Skin epidermis (tissue), 12 donors: ENCODE results near the gene ADAM8.

Experiments
- H3K27ac ChIP-seq, 21 experiments: fragments of 200-600 bp; sonication (generic) in 11 of 21; one replicate each; pipeline ENCODE4 v1.5.0; 2020; ENCODE audit warnings: mild to moderate bottlenecking in 3 of 21, inconsistent platforms in 2 of 21, moderate library complexity in 2 of 21
- H3K4me3 ChIP-seq, 7 experiments: fragments of 200-600 bp; sonication (generic) in 2 of 7; one replicate each; pipeline ENCODE4 v1.5.0; 2020; ENCODE audit warnings: inconsistent platforms in 2 of 7, mild to moderate bottlenecking in 2 of 7, moderate library complexity in 1 of 7

The ADAM8 gene

GRCh38 chr10:133286366-133286765 is 9.7 kb upstream of the ADAM8 start:
- Histone ChIP-seq H3K27ac (no peak overlapping the region), H3K4me3 (no peak overlapping the region)

DNA sequence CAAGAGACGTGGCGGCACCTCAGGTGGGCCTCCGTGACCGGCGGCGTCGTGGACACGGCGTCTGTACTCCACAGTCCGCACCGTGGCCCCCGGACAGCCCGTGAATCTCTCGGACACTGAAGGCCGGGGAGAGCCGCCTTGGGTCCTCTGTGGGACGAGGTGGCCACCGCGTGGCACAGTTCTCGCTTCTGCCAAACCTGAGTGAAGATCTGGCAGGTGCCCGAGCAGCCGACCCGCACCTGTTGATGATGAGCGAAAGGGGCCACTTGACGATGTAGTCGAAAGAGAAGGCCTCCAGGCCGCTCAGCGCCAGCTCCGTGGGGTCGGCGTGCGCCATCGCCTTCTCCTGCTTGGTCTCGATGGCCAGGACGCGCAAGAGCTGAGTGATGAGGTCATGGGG is 8.5 kb upstream of the ADAM8 start:
- no peak overlapping the region for H3K4me3 ChIP-seq
- no peak overlapping the region for H3K27ac ChIP-seq

- Histone ChIP-seq H3K27ac (no peak overlapping the region), H3K4me3 (no peak overlapping the region)
Measured at GRCh38 chr10:133283931-133284330, 7.3 kb upstream of the ADAM8 start.

DNA sequence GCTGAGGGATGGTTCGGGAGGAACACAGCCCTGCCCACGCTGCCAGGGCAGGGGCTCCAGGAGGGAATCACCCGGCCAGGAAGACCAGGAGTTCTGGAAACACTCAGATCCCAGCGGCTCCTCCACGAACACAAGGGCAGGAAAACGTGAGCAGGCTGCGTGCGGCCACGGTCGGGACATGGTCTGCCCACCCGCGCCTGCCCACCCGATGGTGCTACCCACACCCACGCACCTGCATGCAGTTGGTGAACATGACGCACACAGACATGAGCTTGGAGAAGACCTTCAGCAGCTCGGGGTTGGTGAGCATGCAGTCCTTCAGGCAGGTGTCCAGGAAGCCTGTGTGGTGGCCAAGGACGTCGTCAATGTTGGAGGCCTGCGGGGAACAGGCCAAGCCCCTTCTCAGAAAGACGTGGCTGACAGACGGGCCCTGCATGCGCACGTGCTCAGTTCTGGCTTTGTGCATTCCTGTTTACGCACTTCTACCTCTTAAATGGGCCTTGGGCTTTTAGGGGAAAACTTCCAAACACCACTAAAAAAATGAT is 6.2 kb upstream of the ADAM8 start:
- no peak overlapping the region for H3K4me3 ChIP-seq

DNA sequence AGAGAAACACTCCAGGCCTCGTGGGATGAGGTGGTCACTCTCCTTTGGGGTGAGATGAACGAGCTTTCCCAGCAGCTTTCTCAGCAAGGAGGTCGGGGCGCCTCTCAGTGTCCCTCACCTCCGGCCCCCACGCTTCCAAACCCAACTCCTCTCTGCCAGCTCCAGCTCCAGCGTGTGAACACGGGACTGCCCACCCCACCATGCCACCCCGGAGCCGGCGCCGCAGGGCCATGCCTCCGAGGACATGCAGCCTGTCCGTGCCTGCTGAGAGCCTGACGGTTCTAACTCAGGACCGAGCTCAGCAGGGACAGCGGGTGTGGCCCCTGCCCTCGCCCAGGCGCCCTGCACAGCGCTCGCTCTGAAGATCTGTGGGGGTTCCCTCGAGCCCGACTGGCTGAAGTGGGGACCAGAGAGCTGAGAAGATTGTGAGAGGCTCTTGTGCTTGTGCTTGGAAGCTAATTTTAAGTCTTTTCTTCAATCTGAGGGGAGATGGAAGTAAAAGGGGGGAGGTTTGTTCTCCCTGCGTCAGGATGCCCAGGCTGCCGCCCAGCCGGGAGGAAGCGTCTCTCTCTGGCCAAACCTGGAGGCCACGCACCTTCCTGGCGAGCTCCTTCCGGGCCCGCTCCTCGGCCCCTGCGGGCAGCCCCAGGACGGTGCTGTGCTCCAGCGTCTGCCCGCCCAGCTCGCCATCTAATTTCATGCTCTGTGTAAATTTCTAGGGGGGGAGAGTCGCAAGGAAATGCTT is 5.1 kb upstream of the ADAM8 start:
- Histone ChIP-seq H3K4me3 (no peak overlapping the region), H3K27ac (no peak overlapping the region)

More for the DNA sequence above, 6.2 kb upstream of the ADAM8 start:
- no peak overlapping the region for H3K27ac ChIP-seq

DNA sequence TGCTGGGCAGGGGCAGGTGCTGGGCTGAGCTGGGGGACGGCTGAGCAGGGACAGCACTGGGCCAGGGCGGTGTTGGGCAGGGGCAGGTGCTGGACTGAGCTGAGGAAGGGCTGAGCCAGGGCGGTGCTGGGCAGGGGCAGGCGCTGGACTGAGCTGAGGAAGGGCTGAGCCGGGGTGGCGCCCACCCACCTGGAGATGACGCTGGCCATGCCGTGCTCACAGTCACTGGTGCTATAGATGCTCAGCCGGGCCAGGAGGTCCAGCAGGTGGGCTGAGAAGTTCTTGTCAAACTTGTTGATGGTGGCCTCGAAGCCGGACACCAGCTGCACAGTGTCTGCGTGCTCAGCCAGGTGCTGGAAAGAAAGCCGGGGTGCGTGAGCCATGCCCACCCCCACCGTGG is 4.4 kb upstream of the ADAM8 start:
- Histone ChIP-seq H3K27ac (no peak overlapping the region), H3K4me3 (no peak overlapping the region)

DNA sequence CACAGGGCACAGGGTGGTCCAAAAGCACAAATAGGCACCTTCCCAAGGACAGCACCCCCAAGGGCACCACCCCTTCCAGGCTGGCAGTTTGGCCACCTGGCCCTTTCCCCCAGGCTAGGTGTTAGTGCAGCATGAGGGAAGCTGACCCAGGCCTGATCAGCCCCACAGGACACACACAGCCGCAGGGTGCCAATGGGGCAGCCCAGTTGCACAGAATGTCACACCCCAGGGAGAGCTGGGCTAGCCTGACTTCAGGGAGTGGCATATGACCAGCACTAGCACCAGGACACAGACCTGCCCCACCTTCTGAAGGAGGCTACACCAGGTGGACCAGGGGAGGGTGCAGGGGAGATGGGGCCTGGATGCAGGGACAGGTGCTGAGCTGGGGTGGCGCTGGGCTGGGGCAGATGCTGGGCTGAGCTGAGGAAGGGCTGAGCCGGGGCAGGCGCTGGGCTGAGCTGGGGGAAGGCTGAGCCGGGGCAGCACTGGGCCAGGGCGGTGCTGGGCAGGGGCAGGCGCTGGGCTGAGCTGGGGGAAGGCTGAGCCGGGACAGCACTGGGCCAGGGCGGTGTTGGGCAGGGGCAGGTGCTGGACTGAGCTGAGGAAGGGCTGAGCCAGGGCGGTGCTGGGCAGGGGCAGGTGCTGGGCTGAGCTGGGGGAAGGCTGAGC is 3.9 kb upstream of the ADAM8 start:
- H3K27ac ChIP-seq: peak overlapping the region in 4 of 21 experiments; percentile 6 to 93 (median 76)
- no peak overlapping the region for H3K4me3 ChIP-seq

DNA sequence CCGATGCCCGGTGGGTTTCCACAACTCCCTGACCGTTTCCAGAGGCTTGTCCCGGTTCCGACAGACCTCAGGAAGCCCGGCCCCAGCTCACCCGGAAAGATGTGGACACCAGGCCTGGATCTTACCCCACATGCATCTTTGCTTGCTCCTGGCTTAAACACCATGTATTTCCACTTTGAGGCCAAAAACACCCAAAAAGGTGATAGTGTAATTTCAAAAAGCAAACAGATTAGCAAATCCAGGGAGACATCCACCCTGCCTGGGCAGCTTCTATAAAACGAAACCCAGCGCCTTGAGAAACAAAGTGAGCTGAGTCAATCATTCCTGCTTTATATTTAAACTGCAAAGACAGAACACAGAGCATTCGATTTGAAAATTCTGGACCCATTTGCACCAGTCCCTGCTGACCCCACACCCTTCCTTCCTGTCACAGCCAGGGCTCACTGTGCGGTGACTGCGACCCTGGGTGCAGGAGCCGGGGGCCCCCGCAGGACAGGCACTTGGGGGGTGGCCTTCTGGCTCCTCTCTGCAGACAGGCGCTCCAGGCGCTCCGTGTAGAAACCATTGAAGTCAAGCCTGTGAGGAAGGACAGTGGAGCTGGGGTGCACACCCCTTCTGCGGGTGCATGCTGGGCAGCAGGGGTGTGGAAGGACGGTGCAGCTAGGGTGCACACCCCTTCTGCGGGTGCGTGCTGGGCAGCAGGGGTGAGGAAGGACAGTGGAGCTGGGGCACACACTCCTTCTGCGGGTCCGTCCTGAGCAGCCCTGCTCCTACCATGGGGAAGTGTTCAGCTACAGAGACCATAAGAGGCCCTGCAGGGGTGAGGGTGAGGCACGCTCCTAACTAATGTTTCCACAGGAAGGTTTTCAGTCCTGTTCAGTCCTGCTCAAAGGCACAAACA is 2.9 kb upstream of the ADAM8 start:
- H3K4me3 ChIP-seq: no peak overlapping the region
- peak overlapping the region in 14 of 21 experiments; percentile 6 to 93 (median 70) for H3K27ac ChIP-seq

DNA sequence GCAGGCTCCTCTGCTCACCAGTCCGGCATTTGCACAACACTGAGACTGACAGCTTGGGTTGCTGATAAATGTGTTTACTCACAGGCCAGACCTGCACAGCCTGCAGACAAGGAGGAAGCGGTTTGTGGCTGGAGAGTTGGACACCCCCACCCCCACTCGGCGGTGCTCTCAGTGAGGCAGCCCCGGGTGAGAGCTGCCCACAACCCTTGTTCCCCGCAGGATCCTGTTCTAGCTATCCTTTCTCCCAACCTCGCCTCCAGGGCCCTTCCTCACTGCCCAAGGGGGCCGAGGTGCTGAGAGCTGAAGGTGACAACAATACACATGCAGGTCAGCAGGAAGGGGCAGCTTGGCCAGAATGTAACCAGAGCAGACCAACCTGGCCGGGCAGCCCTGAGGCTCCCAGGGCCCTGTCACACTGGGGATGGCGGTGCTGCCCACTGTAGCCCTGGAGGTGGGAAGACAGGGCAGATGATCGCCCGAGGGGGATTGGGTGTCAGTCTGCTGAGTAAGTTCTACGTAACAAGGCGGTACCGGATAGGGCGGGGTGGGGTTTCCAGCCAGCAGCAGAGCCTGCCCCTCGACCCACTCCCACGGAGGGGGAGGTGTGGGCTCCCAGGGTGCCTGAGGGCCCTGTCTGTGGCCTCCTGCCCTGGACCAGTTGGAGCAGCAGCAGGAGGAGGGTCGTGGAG is 2.1 kb upstream of the ADAM8 start:
- no peak overlapping the region for H3K4me3 ChIP-seq
- H3K27ac ChIP-seq: peak overlapping the region in 20 of 21 experiments; percentile 9 to 93 (median 66)

DNA sequence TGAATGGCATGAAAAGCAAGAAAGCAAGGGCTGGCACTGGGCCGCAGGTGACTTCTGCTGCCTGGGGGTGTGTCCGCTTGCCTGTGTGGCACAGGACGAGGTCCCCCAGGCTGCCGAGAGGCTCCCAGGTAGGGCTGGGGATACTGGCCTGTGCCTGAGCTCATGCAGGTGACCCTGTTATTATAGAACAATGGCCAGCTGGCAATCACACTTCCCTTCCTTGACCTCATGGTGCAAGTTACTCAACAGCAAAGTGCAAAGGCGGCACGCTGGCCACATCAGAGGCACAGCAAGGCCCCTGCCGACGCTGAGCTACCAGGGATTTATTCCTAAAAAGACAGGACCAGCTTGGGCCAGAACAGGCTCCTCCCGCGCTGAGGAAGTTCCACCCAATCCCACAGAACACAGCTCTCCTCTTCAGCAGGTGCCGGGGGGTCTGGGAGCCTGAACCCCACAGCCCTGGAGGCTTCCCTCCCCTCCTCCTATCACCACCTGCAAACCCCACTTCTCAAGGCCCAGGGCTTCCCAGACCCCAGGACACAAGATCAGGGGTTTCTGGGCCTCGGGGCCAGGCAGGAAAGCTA is 1.4 kb upstream of the ADAM8 start:
- H3K4me3 ChIP-seq: no peak overlapping the region
- peak overlapping the region in 20 of 21 experiments; percentile 9 to 93 (median 69) for H3K27ac ChIP-seq

- peak overlapping the region in 2 of 7 experiments; percentile 45 to 52 for H3K4me3 ChIP-seq
- peak overlapping the region in 17 of 21 experiments; percentile 30 to 93 (median 73) for H3K27ac ChIP-seq
Measured at GRCh38 chr10:133277277-133277992, 767 bp upstream of the ADAM8 start.

DNA sequence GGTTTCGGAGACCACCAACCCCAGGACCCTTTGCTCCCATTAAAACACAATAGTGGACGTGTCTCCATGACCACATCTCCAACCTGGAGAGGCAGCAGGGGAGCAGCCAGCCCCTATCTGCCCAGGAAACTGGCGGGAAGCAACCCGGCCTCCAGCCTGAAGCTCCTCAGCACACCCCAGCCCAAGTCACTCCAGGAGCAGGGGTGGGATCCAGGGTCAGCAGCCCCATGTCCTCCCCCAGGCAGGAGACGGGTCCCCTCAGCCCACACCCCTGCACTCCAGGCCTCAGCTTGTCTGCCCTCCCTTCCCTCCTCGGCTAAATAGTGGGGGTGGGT is 601 bp downstream of the ADAM8 start:
- Histone ChIP-seq H3K27ac (peak overlapping the region in 18 of 21 experiments; percentile 7 to 93 (median 75)), H3K4me3 (peak overlapping the region; percentile 22 to 52 (median 43))

DNA sequence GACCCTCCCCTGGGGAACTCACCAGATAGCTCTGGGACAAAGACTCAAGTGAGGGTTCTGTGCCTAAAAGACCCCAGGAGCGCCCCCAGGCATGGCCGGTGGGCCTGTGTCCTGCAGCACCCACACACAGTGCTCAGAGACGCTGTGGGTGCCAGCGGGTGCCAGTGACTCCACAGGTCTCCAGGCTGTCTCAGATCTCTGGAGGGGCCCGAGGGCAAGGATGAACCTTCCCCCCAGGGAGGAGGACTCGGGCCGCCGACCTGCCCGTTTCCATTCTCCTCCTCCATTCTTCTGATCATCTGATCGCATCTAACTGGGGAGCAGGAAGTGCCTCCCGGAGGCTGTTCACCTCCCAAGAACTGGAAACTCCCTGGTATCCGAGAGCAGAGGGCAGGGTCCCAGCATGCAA is 980 bp downstream of the ADAM8 start:
- Histone ChIP-seq H3K27ac (peak overlapping the region in 17 of 21 experiments; percentile 52 to 93 (median 75)), H3K4me3 (peak overlapping the region; percentile 22 to 52 (median 43))

DNA sequence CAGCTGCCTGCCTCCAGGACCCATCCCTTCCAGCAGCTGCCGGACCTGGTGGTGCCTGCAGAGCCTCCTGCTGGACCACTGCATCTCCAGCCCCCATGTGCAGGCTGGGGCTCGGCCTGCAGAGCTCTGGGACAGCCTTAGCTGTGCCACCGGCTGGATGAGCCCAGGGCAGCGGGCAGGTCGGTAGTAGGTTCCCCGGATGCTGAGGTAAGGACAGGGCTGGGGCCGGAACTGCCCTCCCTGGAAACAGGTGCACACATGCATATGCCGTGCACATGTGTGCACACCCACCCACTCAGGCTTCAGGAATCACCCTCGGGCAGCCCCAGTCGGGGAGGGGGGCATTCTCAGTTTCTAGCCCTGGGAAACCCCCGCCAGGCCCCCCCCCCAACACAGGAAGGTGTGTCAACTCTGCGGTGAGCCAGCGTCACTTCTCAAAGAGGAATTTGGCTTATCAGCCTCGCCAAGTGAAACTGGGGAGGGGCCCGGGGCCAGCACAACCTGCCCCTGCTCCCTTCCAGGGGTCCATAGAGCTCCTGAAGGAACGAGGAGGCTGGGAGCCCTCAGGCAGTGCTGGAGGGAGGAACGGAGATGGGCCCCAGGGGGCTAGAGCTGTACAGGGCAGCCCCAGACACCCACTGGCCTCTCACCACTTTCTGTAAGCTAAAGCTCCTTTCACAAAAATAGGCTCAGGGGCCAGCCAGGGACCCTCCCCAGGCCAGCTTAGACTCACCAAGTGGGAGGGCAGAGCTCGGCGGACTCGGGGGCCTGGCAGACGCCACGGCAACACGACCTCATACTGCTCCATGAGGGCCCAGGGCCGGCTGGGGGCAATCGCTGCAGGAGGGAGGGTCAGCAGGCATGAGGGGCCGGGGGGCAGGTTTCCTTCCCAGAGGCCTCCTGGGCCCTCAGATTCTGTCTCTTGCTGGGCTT is 1.7 kb downstream of the ADAM8 start:
- Histone ChIP-seq H3K4me3 (peak overlapping the region; percentile 22 to 52 (median 43)), H3K27ac (peak overlapping the region in 19 of 21 experiments; percentile 17 to 93 (median 75))

GRCh38 chr10:133273534-133274143 is 3.0 kb downstream of the ADAM8 start:
- Histone ChIP-seq H3K4me3 (no peak overlapping the region), H3K27ac (no peak overlapping the region)

DNA sequence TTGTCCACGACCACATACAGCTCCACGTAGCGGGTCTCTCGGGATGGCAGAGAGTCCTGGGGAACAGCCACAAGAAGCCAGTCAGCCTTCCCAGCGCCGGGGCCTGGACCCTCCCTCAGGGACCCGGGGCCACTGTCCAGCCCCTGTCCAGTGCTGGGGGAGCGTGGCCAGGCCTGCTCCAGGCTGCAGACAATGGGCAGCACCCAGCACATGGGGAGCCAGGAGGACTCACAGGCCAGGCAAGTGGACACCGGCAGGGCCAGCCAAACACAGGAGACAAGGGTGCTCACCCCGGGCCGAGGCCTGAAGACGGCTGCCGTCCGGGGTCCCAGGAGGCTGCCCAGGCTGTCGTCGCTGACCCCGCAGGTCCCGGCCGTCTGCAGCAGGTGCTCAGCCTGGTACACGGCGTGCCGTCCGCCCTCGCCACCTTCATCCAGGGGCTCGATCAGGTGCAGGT is 3.7 kb downstream of the ADAM8 start:
- H3K4me3 ChIP-seq: no peak overlapping the region
- no peak overlapping the region for H3K27ac ChIP-seq
